NB4 (cell line): ENCODE measurements around the gene AXIN1.
"Not testable (repeated sequence)": the region's sequence is repeated elsewhere in the genome, so short reads cannot be mapped to it uniquely, and the experiment has no call there.

Experiments
- DNase-seq: peaks from one replicate; pipeline ENCODE4 v3.0.0; 2010; ENCODE audit warnings: low read depth
- H3K4me3 ChIP-seq: one replicate; pipeline ENCODE4 v1.5.1; 2011; ENCODE audit warnings: mild to moderate bottlenecking, low read depth, low read length, moderate library complexity
- CTCF ChIP-seq: IDR thresholded peaks from one replicate; pipeline ENCODE4 v1.5.1; 2012; ENCODE audit warnings: low read depth, low read length
- MYC ChIP-seq: IDR thresholded peaks from 2 replicates; pipeline ENCODE4 v1.6.1; 2011; ENCODE audit warnings: low read depth, low read length
- POLR2A ChIP-seq: IDR thresholded peaks from 2 replicates; pipeline ENCODE4 v1.6.1; 2011; ENCODE audit warnings: mild to moderate bottlenecking; ENCODE audit not compliant: insufficient read length; ENCODE audit errors: extremely low read depth
- TF ChIP-seq, protein P1 (sequence below): IDR thresholded peaks from 2 replicates; pipeline ENCODE4 v1.6.1; 2011; ENCODE audit warnings: low read depth, low read length

AXIN1 gene

DNA sequence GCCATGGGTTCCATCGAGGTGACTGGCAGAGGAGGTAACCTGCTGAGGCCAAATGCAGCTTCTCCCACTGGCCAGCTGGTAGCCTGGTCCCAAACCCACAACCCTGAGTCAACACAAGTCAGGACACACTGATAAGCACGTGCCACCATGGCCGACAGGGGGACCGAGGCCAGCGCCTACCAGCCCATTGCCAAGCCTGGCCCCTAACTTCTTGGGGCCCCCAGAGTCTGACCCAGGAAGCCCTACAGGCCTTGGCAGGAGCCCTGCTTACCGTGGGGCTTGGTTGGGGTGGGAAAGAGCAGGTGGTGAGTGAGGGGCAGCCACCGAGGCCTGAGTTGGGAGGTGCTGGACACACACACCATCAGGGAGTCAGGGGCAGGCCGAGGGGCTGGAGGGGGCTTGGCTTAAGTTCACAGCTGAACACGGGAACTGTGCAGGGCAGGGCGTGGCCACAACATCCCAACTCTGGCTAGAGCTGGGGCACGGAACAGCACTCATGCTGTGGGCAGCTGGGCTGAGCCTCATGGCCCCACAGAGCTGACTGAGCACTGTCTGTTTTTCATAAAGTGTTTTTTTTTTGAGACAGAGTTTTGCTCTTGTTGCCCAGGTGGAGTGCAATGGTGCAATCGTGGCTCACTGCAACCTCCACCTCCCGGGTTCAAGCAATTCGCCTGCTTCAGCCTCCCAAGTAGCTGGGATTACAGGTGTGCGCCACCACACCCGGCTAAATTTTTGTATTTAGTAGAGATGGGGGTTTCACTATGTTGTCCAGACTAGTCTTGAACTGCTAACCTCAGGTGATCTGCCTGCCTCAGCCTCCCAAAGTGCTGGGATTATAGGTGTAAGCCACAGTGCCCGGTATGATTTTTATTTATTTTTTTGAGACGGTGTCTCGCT lies 12.3 kb upstream of the AXIN1 start:
- no peak for DNase-seq
- no peak for TF ChIP-seq MYC
- no peak overlapping the region for H3K4me3 ChIP-seq

GRCh38 chr16:363766-364490 lies 11.4 kb upstream of the AXIN1 start:
- no peak for DNase-seq
- no peak for TF ChIP-seq CTCF
- TF ChIP-seq POLR2A: no peak
- TF ChIP-seq, protein P1, sequence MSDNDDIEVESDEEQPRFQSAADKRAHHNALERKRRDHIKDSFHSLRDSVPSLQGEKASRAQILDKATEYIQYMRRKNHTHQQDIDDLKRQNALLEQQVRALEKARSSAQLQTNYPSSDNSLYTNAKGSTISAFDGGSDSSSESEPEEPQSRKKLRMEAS: no peak
- H3K4me3 ChIP-seq: no peak overlapping the region

GRCh38 chr16:363110-363765 lies 10.7 kb upstream of the AXIN1 start:
- TF ChIP-seq MYC: no peak
- TF ChIP-seq CTCF: no peak
- TF ChIP-seq POLR2A: no peak
- TF ChIP-seq, protein P1: no peak
- DNase-seq: no peak
- no peak overlapping the region for H3K4me3 ChIP-seq

DNA sequence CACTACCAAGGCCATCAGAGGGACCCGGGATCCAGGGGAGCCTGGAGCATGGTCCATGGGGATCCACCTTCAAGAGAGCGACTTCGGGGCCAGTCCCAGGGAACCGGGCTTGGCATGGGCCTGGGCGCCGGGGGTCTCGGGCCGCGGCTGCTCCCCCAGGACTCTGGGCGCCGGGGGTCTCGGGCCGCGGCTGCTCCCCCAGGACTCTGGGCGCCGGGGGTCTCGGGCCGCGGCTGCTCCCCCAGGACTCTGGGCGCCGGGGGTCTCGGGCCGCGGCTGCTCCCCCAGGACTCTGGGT lies 10.1 kb upstream of the AXIN1 start:
- not testable (repeated sequence) for H3K4me3 ChIP-seq, DNase-seq

DNA sequence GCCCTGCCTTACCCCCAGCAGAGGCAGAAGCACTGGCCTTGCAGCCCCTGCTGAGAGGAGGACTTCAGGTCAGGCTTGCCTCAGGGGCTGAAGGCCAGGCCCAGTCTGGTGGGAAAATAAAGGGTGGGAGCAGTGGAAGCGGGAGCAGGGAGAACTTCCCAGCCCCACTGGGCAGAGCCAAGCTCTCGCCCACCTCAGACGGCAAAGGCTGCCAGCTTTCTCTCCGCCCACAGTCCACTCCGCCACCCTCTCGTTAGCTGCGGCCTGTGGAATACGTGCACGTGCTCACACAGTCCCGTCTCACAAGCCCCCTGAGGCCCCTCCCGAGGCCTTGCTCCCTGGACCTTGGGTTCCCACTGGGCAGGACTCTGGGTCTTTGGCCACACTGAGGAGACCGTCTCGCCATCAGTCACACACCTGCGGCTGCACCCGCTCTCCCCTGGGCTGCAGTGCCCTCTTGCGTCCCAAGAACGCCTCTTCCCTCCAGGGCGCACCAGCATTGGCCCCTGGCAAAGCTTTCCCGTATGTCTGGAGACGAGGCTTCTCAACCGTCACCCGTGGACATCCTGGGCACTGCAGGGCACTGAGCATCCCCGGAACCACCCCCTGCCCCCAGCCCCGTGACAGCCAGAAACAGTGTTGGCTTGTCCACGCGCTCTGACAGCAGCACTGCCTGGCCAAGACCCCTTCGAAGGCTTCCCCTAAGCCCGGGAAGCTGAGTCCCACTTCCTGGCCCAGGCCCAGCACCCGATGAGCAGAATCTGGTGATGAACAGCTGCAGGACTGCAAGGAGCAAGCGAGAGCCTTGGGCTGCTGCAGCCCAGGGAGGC lies 9.6 kb upstream of the AXIN1 start:
- TF ChIP-seq MYC: no peak
- TF ChIP-seq POLR2A: no peak
- TF ChIP-seq, protein P1: no peak
- TF ChIP-seq CTCF: peak; percentile 79
- DNase-seq: peak; percentile 79
- H3K4me3 ChIP-seq: no peak overlapping the region

- no peak overlapping the region for H3K4me3 ChIP-seq
- no peak for DNase-seq
- TF ChIP-seq POLR2A (no peak), CTCF (no peak), MYC (no peak)
- TF ChIP-seq, protein P1: no peak
Observed at GRCh38 chr16:361341-361871, 8.9 kb upstream of the AXIN1 start.
